H1 (cell line): ENCODE data around the gene IER5. TPM values are rescaled to one million over a fixed set of nuclear protein-coding genes. Genes with fewer than 3 reads are reported as not detected.

Experiments
- CHD2 ChIP-seq: IDR thresholded peaks from 2 replicates; pipeline ENCODE4 v1.6.1; 2012; ENCODE audit warnings: low read length, improper control_type of control experiment
- CTCF ChIP-seq, 3 experiments: IDR thresholded peaks; 1 replicate in 2 of 3; 2 replicates in 1 of 3; pipeline versions ENCODE4 v1.5.1 to v1.6.1; 2011; ENCODE audit warnings: low read length in 3 of 3, mild to moderate bottlenecking in 3 of 3, inconsistent platforms in 2 of 3, low read depth in 1 of 3, moderate library complexity in 1 of 3; ENCODE audit not compliant: insufficient read depth in 1 of 3; ENCODE audit errors: control extremely low read depth in 1 of 3
- EGR1 ChIP-seq: IDR thresholded peaks from 2 replicates; pipeline ENCODE4 v1.6.1; 2011; ENCODE audit warnings: low read depth, low read length, borderline replicate concordance
- EZH2 ChIP-seq: fragments of 200-600 bp; sonication (generic); IDR thresholded peaks from 2 replicates; pipeline ENCODE4 v1.7.1; 2012; ENCODE audit warnings: low read depth, mild to moderate bottlenecking, moderate library complexity, low read length, inconsistent platforms; ENCODE audit not compliant: severe bottlenecking
- FOSL1 ChIP-seq: IDR thresholded peaks from 2 replicates; pipeline ENCODE4 v1.6.1; 2011; ENCODE audit warnings: mild to moderate bottlenecking, low read depth, low read length, moderate library complexity; ENCODE audit not compliant: insufficient read depth
- SRF ChIP-seq: IDR thresholded peaks from 2 replicates; pipeline ENCODE4 v1.6.1; 2011; ENCODE audit warnings: mild to moderate bottlenecking, low read depth, low read length, moderate library complexity
- polyA plus RNA-seq, 7 experiments: library from polyadenylated mRNA; depleted of rRNA in 3 of 7; stranded (reverse) in 5 of 7; unstranded in 2 of 7; fragments of >200 nt in 5 of 7; fragments of 200-250 nt in 2 of 7; gene quantifications; 1 replicate in 5 of 7; 2 replicates in 1 of 7; 4 replicates in 1 of 7; pipeline versions ENCODE4 v1.2.1 to v1.2.3, GENCODE V29; 2011 to 2013; ENCODE audit warnings: missing spikeins in 2 of 7, mixed read lengths in 2 of 7
- total RNA-seq: library from RNA; stranded (reverse); fragmentation: NEBNext Ultra II Directional; extraction: Animal tissue kit (Norgen Biotek cat#: 25700); gene quantifications from 2 replicates; pipeline ENCODE4 v1.2.1, GENCODE V29; 2021

The IER5 gene
- total and polyA plus RNA-seq, 2 of the 8 experiments (the other 6 are each of a cell fraction or from before 2014, with no cell fraction given): 3.5 to 7.7 TPM

GRCh38 chr1:181108304-181108867 is 19.9 kb downstream of the IER5 start (continued):
- TF ChIP-seq CTCF (IDR thresholded peaks at IDR 0.05; ENCODE audit: control extremely low read depth in 1 of 3, insufficient read depth in 1 of 3, low read depth in 1 of 3, low read length in 3 of 3): no peak
- no peak for TF ChIP-seq FOSL1
- TF ChIP-seq CHD2: no peak
- no peak for TF ChIP-seq SRF
- no peak for TF ChIP-seq EGR1
- no peak for TF ChIP-seq EZH2
